ENCODE data around the gene LMBR1.

DNA sequence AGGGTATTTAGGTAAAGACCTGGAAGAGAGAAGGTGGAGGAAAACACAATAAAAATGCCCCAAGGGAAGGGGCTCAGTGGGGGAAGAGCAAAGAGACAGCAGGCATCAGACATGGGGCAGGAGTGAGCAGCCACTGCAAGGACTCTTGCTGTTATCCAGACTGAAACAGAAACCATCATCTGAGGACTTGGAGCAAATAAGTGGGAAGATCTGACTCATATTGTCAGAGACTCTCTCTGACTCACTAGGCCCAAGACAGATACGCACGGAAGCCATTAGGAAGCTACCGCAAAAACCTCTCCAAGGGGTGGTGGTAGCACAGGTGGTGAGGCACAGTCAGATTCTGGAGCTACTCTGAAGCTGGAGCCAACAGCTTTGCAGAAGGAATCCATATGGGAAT is 141.7 kb downstream of the LMBR1 start:
- TF ChIP-seq ZNF274 (IDR thresholded peaks at IDR 0.05; ENCODE audit: low read depth, low read length) (no peak), SUZ12 (IDR thresholded peaks at IDR 0.05; ENCODE audit: extremely low read depth, insufficient read depth, insufficient read length) (no peak), YY1 (IDR thresholded peaks at IDR 0.05; ENCODE audit: insufficient read depth, insufficient read length) (no peak)

Data from NT2/D1 (cell line).